HG03108 (cell line): Measurements from ENCODE around the gene PLEKHH2.
A peak's percentile ranks its signal among the peaks of the same experiment; 100 is the strongest.
"Not testable (repeated sequence)": the region's sequence is repeated elsewhere in the genome, so short reads cannot be mapped to it uniquely, and the experiment has no call there.

Source experiments
- ATAC-seq: cut with Tn5 transposase; IDR thresholded peaks from one replicate; pipeline ENCODE4 v1.9.1; 2021; ENCODE audit warnings: moderate library complexity; ENCODE audit not compliant: unreplicated experiment

PLEKHH2 gene

GRCh38 chr2:43715300-43716098 is 78.4 kb downstream of the PLEKHH2 start:
- ATAC-seq: no peak

GRCh38 chr2:43717322-43717721 is 80.3 kb downstream of the PLEKHH2 start:
- ATAC-seq: no peak

GRCh38 chr2:43718530-43719124 is 81.6 kb downstream of the PLEKHH2 start:
- ATAC-seq: peak; percentile 69

DNA sequence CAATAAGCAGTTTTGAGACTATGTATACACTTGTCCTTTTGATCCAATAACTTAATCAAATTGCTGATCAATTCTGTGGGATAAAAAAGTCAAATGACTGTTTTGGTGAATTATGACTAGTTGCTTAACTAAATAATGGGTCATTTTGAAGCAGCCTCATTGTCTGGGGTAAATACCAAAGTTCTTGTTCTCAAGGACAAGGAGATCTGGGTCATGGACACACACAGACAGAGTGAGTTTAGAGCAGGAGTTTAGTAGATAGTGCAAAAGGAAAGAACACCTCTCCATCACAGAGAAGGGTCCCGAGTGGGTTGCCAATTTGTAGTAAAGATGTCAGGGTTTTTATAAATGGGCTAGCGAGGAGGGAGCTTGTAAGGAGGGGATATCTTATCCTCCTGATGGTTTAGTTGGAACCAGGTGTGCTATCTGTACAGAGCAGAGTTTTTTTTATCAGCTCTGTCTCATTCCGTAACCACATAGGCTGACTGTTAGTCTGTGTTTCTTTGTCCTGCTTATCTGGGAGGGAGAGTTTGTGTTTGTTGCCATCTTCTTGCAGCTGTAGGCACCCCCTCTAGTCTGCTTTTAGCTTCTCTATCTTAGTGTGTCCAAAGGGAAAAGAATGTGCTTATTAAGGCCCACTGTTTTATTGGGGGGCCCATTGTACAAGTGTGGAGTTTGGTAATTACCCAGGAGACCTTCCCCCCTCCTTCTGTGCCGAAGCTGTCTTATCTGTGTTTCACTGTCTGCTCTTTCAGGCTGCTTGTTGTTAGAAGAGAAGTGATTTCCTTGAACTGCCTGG is 87.9 kb downstream of the PLEKHH2 start:
- ATAC-seq: no peak

GRCh38 chr2:43725711-43726246 is 88.7 kb downstream of the PLEKHH2 start:
- ATAC-seq: no peak

DNA sequence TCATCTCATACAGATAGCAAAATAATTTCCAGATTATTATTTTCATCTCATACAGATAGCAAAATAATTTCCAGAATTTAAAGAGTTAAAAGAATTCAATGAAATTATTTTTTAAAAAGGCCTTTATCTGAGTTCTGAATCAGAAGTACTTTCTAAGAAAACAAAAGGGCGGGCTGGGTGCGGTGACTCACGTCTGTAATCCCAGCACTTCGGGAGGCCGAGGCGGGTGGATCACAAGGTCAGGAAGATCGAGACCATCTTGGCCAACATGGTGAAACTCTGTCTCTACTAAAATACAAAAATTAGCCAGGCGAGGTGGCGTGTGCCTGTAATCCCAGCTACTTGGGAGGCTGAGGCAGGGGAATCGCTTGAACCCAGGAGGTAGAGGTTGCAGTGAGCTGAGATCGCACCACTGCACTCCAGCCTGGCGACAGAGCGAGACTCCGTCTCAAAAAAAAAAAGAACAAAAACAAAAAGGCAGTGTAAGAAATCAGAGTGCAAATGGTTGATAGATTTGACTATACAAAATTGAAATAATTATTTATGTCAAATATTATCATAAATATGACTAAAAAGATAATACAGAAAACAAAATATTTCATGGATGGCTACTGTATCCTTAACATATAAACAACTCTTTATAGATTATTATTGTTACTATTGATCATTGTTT is 90.0 kb downstream of the PLEKHH2 start:
- ATAC-seq: not testable (repeated sequence)

- ATAC-seq: no peak
These were observed 90.6 kb downstream of the PLEKHH2 start for GRCh38 chr2:43727634-43728014.

DNA sequence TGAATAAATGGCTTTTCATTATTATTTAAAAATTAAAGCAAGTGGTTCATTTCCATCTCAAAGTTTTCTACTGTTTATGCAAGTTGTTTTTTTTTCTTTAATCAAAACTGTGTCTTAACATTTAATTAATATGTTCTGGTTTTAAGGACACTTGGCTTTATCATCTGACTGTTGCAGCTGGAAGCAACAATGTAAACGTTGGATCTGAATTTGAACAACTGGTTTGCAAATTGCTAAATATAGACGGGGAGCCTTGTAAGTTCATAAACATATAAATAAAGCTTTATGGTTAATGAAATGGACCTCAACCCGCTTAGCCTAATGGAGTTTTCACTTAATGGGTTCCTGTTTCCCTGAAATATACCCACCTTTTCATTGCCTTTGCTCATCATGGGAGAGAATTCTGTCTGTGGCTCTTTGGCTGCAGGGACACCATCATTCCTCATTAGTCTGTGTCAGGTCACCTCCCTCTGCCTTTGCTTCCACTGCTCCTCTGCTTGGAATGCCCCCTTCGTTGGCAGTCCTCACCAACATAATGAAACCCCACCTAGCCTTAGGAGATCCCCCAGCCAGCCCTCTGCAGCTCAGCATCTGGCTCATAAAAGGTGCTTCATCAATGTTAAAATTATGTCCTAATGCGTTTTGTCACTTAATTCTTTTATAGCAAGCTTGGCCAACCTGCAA is 92.6 kb downstream of the PLEKHH2 start:
- no peak for ATAC-seq

- no peak for ATAC-seq
These were observed 94.2 kb downstream of the PLEKHH2 start for GRCh38 chr2:43731211-43731610.

DNA sequence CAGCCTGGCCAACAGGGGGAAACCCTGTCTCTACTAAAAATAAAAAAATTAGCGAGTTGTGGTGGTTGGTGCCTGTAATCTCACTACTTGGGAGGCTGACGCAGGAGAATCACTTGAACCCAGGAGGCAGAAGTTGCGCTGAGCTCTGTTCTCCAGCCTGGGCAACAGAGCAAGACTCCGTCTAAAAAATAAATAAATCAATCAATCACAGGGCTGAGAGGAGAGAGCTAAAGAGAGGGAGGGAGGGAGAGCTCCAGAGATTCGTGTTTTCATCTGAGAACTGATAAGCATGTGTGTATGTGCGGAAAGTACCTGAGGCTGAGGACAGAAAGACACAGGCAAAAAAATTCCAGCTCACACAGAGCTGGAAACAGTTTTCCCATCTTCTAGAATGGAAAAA is 99.6 kb downstream of the PLEKHH2 start:
- ATAC-seq: no peak

GRCh38 chr2:43737097-43737854 is 100.2 kb downstream of the PLEKHH2 start:
- no peak for ATAC-seq

- no peak for ATAC-seq
These were observed 100.8 kb downstream of the PLEKHH2 start for GRCh38 chr2:43737855-43738254.

- ATAC-seq: no peak
These were observed 101.2 kb downstream of the PLEKHH2 start for GRCh38 chr2:43738257-43738656.

DNA sequence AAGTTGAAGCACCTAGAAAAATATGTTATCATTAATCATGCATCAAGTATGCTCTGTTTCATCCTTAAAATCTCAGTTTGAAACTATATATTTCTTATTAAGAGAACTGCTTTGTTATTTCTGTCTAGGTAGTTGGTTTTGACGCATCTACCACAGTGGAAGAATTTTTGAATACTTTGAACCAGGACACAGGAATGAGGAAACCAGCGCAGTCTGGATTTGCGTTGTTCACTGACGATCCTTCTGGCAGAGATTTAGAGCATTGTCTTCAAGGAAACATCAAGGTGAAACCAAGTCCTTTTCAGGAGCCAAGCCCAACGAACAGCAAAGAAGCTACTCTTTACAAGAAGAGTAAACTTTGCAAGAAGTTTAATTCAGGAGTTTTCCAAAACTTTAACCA is 106.6 kb downstream of the PLEKHH2 start:
- ATAC-seq: no peak

GRCh38 chr2:43745457-43745856 is 108.4 kb downstream of the PLEKHH2 start:
- ATAC-seq: no peak

GRCh38 chr2:43748333-43748732 is 111.3 kb downstream of the PLEKHH2 start:
- ATAC-seq: no peak

DNA sequence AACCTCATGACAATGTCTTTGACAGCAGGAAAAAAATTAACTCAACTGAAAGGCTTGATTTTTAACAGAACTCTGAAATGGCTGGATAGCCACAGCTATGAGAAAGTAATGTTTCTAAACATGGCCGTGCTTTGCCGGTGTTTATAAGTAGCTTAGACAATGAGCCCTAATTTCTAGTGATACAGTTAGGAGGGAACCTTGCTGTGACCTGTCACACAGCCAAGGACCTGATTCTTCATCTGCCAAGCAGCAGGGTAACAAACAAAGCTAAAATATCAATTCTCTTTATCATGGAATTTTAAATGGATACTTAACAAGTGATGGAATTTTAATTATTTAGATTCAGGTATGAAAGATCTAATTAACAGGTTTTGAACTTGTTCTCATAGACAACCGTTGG is 112.5 kb downstream of the PLEKHH2 start:
- no peak for ATAC-seq

- no peak for ATAC-seq
These were observed 114.5 kb downstream of the PLEKHH2 start for GRCh38 chr2:43751476-43751990.

DNA sequence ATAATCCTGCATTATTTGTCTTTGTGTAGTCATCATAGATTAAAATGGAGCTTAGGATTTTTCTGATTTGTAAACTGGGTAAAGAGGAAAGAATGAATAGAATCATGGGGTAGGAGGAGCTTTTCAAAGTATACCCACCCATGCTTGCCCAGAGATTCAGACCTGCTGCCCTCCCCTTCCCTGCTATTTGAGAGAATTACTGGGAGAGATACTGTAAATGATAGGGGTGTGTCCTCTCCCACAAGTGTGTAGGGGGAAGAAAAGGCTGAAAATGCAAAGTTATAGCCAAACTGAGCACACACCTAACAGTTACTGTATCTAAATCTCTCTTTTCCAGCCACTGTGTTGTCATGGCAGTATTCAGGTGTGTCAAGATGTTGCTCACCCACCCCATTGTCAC is 115.2 kb downstream of the PLEKHH2 start:
- no peak for ATAC-seq

DNA sequence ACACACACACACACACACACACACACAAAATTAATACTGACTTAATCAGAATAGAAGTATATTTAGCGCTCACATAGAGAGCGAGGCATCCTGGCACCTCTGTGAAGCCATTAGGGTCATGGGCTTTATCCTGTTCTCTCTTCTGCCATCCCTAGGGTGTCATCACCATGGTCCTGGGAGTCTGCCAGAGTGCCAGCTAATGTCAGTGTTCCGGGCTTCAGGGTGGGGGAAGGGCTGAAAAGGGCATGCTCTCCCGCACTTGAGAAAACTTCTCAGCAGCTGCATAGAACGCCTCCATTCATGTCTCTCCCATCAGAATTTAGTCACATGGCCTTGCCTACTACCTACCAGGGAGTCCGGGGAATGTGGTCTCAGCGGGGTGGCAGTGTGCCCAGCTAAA is 117.1 kb downstream of the PLEKHH2 start:
- no peak for ATAC-seq
